Left ventricle myocardium inferior (tissue), 1 donor: ENCODE measurements around the gene FUT2. TPM values are rescaled to one million over a fixed set of nuclear protein-coding genes. Genes with fewer than 3 reads are reported as not detected.

Source experiments
- DNase-seq: peaks from one replicate; pipeline ENCODE4 v3.0.0-alpha.2; 2020
- H3K27ac ChIP-seq: fragments of 200-600 bp; replicated peaks from 2 replicates; pipeline ENCODE4 v1.8.0; 2021
- H3K27me3 ChIP-seq: fragments of 200-600 bp; 2 replicates; pipeline ENCODE4 v1.8.0; 2021; ENCODE audit warnings: low read depth
- H3K36me3 ChIP-seq: fragments of 200-600 bp; 2 replicates; pipeline ENCODE4 v1.8.0; 2021
- H3K4me1 ChIP-seq: fragments of 200-600 bp; 2 replicates; pipeline ENCODE4 v1.8.0; 2021
- H3K4me3 ChIP-seq: fragments of 200-600 bp; 2 replicates; pipeline ENCODE4 v1.8.0; 2021; ENCODE audit warnings: mild to moderate bottlenecking, moderate library complexity
- H3K9me3 ChIP-seq: fragments of 200-600 bp; replicated peaks from 2 replicates; pipeline ENCODE4 v1.8.0; 2021
- intact Hi-C: fragments of 100-400 bp; cut with micrococcal nuclease; formaldehyde crosslinking; loops from one replicate; pipeline ENCODE4 v1.11.0; 2022
- total RNA-seq: library from RNA; stranded (reverse); fragmentation: NEBNext Ultra II Directional; extraction: Animal tissue kit (Norgen Biotek cat#: 25700); gene quantifications from one replicate; pipeline ENCODE4 v1.2.1, GENCODE V29; 2021
- TF ChIP-seq, protein P1 (sequence below): fragments of 200-600 bp; IDR thresholded peaks from 2 replicates; pipeline ENCODE4 v1.8.0; 2021; ENCODE audit warnings: antibody characterized with exemption, mild to moderate bottlenecking, borderline replicate concordance
- donor health status: DM: no; HTN: yes; CAD: no; lungs with severe emphysema.

The FUT2 gene
- total RNA-seq, 1 donor from 2014 or later: not detected

DNA sequence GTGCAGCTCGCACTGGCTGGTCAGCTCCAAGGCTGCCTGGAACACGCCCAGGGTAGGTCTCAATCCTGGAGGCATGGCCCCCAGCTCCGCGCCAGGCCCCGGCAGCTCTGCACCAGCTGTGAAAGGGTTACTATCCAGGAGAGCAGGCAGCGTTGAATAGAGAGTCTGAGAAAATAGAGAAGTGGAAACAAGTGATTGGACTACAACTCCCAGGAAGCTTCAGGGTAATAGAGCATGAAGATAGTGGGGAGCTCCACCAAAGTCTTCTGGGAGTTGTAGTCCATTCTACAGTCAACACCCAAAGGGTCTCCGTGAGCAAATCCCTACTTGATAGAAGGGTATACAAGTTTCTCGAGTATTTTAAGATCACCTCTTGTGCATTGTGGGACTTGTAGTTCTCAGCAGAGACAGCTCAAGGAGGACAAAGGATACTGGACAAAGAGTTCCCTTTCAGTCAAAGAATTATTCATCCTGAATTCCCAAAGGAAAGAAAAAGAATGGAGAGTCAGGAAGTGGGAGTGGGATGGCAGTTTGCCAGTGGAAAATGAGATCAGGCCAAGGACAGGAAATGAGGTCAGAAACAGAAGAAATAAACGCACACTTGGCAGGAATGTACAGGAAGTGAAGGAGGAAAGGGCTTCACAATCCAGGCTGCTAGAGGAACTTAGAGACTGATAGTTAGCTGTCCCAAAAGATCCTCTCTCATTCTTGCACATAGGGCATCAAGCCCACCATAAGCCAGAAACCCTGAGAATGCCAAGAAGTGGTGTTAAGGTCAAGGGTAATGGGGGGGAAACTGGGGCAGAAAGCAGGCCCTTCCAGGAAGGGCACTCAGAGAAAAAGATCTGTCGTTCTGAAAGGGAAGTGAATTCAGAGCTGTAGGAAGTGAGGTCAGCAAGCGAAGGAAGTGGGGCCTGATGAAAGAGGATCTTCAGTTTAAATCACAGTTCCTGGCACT lies 29.3 kb downstream of the FUT2 start:
- Histone ChIP-seq H3K27ac (peak overlapping the region; percentile 84), H3K4me1 (peaks cover 78% of the 10 kb centered on the region), H3K4me3 (peak overlapping the region; percentile 14), H3K9me3 (no peaks in the 10 kb centered on the region), H3K36me3 (peaks cover 13% of the 10 kb centered on the region), H3K27me3 (no peaks in the 10 kb centered on the region)
- TF ChIP-seq, protein P1, sequence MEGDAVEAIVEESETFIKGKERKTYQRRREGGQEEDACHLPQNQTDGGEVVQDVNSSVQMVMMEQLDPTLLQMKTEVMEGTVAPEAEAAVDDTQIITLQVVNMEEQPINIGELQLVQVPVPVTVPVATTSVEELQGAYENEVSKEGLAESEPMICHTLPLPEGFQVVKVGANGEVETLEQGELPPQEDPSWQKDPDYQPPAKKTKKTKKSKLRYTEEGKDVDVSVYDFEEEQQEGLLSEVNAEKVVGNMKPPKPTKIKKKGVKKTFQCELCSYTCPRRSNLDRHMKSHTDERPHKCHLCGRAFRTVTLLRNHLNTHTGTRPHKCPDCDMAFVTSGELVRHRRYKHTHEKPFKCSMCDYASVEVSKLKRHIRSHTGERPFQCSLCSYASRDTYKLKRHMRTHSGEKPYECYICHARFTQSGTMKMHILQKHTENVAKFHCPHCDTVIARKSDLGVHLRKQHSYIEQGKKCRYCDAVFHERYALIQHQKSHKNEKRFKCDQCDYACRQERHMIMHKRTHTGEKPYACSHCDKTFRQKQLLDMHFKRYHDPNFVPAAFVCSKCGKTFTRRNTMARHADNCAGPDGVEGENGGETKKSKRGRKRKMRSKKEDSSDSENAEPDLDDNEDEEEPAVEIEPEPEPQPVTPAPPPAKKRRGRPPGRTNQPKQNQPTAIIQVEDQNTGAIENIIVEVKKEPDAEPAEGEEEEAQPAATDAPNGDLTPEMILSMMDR: no peak
- DNase-seq: peak; percentile 52
- intact Hi-C loops: no loop called here

DNA sequence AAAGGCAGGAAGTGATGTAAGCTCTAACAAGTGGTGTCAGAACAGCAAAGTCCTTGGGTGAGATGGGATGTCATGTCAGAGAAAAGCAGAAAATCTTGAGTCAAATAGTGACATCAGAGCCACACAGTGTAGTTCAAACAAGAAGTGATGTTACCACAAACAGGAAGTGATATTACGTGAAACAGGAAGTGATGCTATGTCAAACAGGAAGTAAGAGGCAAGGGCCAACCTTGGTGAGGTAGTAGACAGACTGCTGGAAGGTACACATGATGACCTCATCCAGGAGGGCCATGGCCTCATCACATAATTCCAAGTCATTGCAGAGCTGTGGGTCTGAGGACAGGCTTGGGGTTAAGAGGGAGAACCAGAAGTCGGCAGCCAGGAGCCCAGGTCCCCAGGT lies 30.8 kb downstream of the FUT2 start:
- Histone ChIP-seq H3K36me3 (peaks cover 22% of the 10 kb centered on the region), H3K27ac (peak overlapping the region; percentile 84), H3K9me3 (no peaks in the 10 kb centered on the region), H3K4me3 (no peak overlapping the region), H3K27me3 (no peaks in the 10 kb centered on the region), H3K4me1 (peaks cover 69% of the 10 kb centered on the region)
- intact Hi-C loops: no loop called here
- TF ChIP-seq, protein P1: no peak
- no peak for DNase-seq

DNA sequence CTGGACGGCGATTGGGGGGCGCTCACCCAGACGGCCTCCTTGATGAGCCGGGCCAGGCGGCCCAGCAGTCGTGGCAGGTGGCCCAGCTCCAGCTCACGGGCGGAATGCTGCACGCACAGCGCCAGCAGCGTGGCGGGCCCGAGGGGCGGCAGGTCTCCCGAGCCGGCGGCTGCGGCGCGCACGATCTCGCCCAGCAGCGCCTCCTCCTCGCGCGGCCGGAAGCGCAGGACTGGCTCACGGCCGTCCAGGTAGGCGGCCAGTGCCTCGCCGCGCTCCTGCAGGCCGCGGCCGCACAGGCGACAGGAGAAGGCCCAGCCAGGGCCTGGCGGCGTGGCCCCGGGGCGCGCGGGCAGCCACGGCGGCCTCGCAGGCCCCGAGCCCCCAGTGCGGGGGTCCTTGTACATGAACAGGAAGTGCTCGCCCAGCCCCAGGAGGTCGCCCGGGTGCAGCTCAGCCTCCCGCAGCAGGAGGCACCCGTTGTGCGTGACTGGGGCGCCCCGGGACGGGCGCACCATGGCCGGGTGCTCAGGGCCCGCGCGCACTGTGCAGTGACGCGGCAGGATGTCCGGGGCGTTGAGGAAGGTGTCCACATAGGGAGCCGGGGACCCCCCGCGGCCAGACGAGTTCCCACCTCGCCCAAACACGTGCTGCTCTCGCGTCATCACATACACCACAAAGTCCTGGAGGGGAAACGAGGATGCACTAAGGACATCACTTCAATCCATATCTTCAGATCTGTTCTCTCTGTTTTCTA lies 33.3 kb downstream of the FUT2 start:
- no peak for DNase-seq
- intact Hi-C loops: no loop called here

DNA sequence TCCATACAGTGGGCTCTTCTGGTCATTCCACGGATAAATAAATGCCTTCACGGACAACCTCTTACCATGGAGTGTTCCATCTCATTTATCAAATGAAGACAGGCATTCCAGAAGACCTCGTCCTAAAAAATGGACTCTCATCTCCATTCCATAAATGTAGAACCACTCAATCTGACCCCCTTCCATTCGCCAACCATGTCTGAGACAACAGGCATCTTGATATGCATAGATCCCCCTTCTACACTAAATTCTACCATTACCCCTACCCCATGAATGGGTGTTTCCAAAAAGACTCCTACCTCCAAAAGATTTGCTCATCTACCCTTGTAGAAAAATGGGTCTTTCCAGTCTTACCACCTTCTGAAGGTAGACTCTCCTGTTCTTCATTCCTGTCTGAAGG lies 35.7 kb downstream of the FUT2 start:
- H3K27me3 ChIP-seq: no peaks in the 10 kb centered on the region
- no peaks in the 10 kb centered on the region for H3K9me3 ChIP-seq
- no peak overlapping the region for H3K27ac ChIP-seq
- no peak overlapping the region for H3K4me3 ChIP-seq
- H3K36me3 ChIP-seq: peaks cover 32% of the 10 kb centered on the region
- intact Hi-C loops: no loop called here
- TF ChIP-seq, protein P1: no peak
- DNase-seq: no peak
- H3K4me1 ChIP-seq: peaks cover 30% of the 10 kb centered on the region

More for the DNA sequence above, 33.3 kb downstream of the FUT2 start:
- TF ChIP-seq, protein P1: no peak
- Histone ChIP-seq H3K4me1 (peaks cover 48% of the 10 kb centered on the region), H3K27ac (peak overlapping the region; percentile 23), H3K4me3 (peak overlapping the region; percentile 30), H3K27me3 (no peaks in the 10 kb centered on the region), H3K36me3 (peaks cover 25% of the 10 kb centered on the region), H3K9me3 (no peaks in the 10 kb centered on the region)

DNA sequence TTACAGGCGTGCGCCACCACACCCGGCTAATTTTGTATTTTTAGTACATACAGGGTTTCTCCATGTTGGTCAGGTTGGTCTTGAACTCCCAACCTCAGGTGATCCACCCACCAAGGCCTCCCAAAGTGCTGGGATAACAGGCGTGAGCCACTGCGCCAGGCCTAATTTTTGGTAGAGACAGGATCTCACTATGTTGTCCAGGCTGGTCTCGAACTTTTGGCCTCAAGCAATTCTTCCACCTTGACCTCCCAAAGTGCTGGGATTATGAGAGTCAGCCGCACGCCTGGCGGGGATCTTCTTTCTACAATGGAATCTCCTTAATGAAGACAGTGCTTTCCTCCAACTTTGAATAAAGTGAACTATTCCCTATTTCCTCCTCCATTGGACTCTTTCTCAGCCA lies 38.9 kb downstream of the FUT2 start:
- DNase-seq: no peak
- TF ChIP-seq, protein P1: no peak
- no peak overlapping the region for H3K27ac ChIP-seq

More for the DNA sequence above, 38.9 kb downstream of the FUT2 start:
- Histone ChIP-seq H3K4me1 (peaks cover 31% of the 10 kb centered on the region), H3K9me3 (no peaks in the 10 kb centered on the region), H3K27me3 (no peaks in the 10 kb centered on the region), H3K36me3 (peaks cover 29% of the 10 kb centered on the region), H3K4me3 (no peak overlapping the region)
- intact Hi-C loops: no loop called here
